ENCODE results near the gene SNPH. TPM values are rescaled to one million over a fixed set of nuclear protein-coding genes. Genes with fewer than 3 reads are reported as not detected.
A peak's percentile ranks its signal among the peaks of the same experiment; 100 is the strongest.

SNPH gene
- total RNA-seq, 4 donors from 2014 or later, result 9.3 to 16.2 (median 13.6) TPM

DNA sequence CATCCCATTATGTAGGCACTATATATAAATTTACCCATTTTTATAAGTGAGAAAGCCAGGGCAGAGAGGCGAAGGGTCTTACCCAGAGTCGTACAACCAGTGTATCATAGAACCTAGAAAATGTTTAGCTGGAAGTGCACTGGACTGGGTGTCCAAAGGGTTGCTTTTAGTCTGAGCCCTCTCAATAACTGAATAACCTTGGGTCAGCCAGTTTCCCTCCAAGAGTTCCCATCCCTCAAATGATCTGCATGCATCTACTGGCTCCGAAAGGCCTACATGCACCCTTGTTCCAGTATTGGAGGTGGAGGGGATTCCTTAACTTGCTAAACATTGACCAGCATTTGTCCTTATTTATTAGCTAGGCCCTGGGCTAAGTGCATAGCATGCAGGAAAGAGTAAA is 3.8 kb downstream of the SNPH start:
- DNase-seq, result no peak
- TF ChIP-seq, protein P1, sequence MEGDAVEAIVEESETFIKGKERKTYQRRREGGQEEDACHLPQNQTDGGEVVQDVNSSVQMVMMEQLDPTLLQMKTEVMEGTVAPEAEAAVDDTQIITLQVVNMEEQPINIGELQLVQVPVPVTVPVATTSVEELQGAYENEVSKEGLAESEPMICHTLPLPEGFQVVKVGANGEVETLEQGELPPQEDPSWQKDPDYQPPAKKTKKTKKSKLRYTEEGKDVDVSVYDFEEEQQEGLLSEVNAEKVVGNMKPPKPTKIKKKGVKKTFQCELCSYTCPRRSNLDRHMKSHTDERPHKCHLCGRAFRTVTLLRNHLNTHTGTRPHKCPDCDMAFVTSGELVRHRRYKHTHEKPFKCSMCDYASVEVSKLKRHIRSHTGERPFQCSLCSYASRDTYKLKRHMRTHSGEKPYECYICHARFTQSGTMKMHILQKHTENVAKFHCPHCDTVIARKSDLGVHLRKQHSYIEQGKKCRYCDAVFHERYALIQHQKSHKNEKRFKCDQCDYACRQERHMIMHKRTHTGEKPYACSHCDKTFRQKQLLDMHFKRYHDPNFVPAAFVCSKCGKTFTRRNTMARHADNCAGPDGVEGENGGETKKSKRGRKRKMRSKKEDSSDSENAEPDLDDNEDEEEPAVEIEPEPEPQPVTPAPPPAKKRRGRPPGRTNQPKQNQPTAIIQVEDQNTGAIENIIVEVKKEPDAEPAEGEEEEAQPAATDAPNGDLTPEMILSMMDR (IDR thresholded peaks at IDR 0.05), result no peak
- TF ChIP-seq POLR2A (IDR thresholded peaks at IDR 0.05), result no peak

DNA sequence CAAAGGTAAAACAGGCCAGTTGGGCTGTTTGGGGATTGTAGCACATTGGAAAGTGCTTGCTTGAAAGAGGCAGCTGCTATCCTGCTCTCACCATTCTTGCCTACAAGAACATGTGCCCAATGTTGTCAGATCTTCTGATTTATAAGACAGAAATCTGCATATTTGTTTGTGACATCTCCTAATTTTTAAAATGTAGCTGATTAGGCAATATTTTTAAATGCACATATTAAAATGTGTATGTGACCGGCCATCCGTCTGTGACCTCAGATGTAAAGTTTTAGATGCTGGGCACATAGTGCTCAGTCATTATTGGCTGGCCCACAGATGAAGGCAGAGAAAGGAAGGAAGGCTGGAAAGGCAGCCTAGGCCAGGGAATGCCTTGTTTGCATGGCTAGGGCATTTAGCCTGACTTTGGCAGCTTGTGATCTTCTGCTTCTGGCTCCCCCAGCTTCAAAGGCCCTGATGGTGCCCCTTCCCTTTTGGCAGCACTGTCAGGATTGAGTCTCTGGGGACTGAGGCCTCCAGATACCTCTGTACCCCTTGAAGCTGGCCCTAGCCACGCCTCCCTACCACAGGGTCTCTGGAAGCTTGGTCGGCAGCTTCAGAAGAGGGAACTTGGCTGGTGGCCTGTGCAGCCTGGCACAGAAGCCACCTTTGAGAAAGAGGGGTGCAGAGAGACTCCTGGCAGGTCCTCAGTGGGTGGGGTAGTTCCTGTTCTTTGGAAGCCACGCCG is 6.4 kb downstream of the SNPH start:
- Histone ChIP-seq H3K27me3 (no peaks in the 10 kb centered on the region), H3K4me3 (replicated peaks in 1 of 3) (no peak overlapping the region), H3K27ac (peak overlapping the region in 2 of 3 donors; percentile 19 to 29), H3K4me1 (peaks cover 16 to 28% of the 10 kb centered on the region in 2 donors), H3K36me3 (no peaks in the 10 kb centered on the region), H3K9me3 (no peaks in the 10 kb centered on the region)
- peak; percentile 43 to 60 for DNase-seq
- TF ChIP-seq, protein P1 (IDR thresholded peaks at IDR 0.05), result no peak
- no peak for TF ChIP-seq POLR2A (IDR thresholded peaks at IDR 0.05)
- intact Hi-C loops (cut with DNase I), result no loop called here
- 56 to 59% methylated on average over 4 to 6 of the region's 6 CpGs for WGBS, 2 donors

More for the DNA sequence above, 3.8 kb downstream of the SNPH start:
- no peaks in the 10 kb centered on the region for H3K27me3 ChIP-seq
- intact Hi-C loops (cut with DNase I), result no loop called here
- H3K9me3 ChIP-seq, result no peaks in the 10 kb centered on the region
- WGBS, 2 donors, result 94 to 99% methylated on average over 3 of the region's 3 CpGs
- H3K27ac ChIP-seq, result no peak overlapping the region
- H3K36me3 ChIP-seq, result no peaks in the 10 kb centered on the region
- peaks cover 22% of the 10 kb centered on the region in 2 donors for H3K4me1 ChIP-seq
- H3K4me3 ChIP-seq (replicated peaks in 1 of 3), result no peak overlapping the region

DNA sequence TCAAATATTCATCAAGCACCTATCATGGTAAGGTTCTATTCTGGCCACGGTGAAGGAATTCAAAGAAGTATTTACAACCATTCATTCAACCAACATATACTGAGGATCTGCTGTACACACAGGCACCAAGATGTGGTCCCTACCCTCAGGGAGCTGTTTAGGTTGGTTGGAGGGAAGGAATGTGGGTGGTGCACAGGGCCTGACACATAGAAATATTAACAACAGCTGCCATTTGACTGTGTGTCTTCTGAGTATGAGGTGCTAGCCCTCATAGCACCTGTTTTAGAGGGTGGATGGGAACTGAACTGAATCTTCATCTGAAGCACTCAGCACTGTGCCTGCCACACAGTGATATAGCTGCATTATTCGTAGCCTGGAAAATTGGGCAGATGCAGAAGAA is 7.3 kb downstream of the SNPH start:
- Histone ChIP-seq H3K9me3 (no peaks in the 10 kb centered on the region), H3K4me1 (peaks cover 16 to 28% of the 10 kb centered on the region in 2 donors), H3K36me3 (no peaks in the 10 kb centered on the region), H3K4me3 (replicated peaks in 1 of 3) (no peak overlapping the region), H3K27me3 (no peaks in the 10 kb centered on the region), H3K27ac (peak overlapping the region in 1 of 3 donors; percentile 19)
- intact Hi-C loops (cut with DNase I), result no loop called here
- WGBS, 2 donors, result 73 to 79% methylated on average over 2 of the region's 2 CpGs
- TF ChIP-seq POLR2A (IDR thresholded peaks at IDR 0.05), result no peak
- TF ChIP-seq, protein P1 (IDR thresholded peaks at IDR 0.05), result no peak
- DNase-seq, result peak in 1 of 2 donors; percentile 26

DNA sequence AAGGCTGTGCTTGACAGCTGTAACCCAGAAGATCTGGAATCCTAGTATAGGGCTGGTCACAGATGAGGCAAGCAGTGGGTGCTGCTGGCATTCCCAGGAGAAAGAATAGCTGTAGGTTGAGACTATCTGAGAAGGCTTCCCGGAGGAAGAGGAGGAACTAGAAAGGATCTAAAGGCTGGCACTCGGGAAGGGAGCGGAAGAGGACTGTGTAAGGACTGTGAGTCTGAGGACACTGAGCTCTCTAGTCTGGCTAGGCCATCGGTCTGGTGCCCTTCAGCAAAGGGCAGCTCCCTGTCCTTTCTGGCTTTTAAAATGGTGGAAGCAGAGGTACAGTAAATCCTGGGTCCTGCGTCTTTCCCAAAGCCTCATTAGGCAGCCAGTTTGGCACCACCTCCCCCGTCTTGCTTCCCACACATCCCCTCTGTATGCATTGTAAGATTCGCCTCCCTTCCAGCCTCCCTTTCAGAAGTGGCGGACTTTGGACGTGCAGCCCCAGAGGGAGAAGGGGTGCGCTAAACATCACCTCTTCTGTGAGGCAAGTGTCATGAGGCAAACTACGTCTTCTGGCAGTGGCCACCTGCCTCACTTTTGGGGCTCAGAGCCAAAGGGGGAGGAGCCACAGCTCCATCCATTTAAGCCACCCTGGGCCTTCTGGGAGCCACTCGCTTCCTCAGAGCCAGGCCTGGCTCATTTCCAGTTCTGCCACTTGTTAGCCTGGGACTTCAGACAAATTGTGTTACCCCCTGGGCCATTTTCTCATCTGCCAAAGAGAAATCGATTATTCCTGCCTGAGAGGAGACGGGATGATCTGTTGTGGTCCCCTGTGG is 8.6 kb downstream of the SNPH start:
- no peaks in the 10 kb centered on the region for H3K9me3 ChIP-seq
- H3K27me3 ChIP-seq, result no peaks in the 10 kb centered on the region
- DNase-seq, result no peak
- H3K4me1 ChIP-seq, result peaks cover 16 to 28% of the 10 kb centered on the region in 2 donors
- 91 to 96% methylated on average over 13 to 14 of the region's 14 CpGs for WGBS, 2 donors
- H3K27ac ChIP-seq, result no peak overlapping the region
- H3K36me3 ChIP-seq, result no peaks in the 10 kb centered on the region
- intact Hi-C loops (cut with DNase I), result no loop called here
- TF ChIP-seq, protein P1 (IDR thresholded peaks at IDR 0.05), result no peak
- no peak for TF ChIP-seq POLR2A (IDR thresholded peaks at IDR 0.05)
- H3K4me3 ChIP-seq (replicated peaks in 1 of 3), result no peak overlapping the region

DNA sequence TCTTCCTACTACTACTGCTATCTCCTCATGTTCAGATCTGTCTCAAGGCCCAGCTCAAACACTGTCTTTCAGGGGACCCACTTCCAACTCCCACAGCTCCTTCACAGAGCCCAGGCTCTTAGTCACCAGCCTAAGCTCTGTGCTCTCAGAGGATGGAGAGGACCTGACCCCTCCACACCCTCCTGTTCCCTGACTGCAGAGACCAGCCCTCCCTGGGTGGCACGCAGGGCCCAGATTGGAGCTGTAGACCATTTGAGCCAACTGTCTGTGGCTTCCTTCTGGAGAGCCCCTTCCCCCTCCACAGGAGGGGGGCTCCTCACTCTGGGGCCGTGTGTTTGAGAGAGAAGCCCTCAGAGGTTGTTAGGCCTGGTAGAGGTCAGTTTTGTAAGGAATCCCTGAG is 9.8 kb downstream of the SNPH start:
- 77 to 86% methylated on average over 1 to 2 of the region's 2 CpGs for WGBS, 2 donors
- H3K36me3 ChIP-seq, result no peaks in the 10 kb centered on the region
- no peak for DNase-seq

More for the DNA sequence above, 9.8 kb downstream of the SNPH start:
- no peaks in the 10 kb centered on the region for H3K27me3 ChIP-seq
- no peaks in the 10 kb centered on the region for H3K9me3 ChIP-seq
- peaks cover 16 to 28% of the 10 kb centered on the region in 2 donors for H3K4me1 ChIP-seq
- no peak overlapping the region for H3K4me3 ChIP-seq (replicated peaks in 1 of 3)
- no peak overlapping the region for H3K27ac ChIP-seq
- intact Hi-C loops (cut with DNase I), result no loop called here
- no peak for TF ChIP-seq POLR2A (IDR thresholded peaks at IDR 0.05)
- TF ChIP-seq, protein P1 (IDR thresholded peaks at IDR 0.05), result no peak
